GM21360 (cell line): Measurements from ENCODE around the gene PRKN.

Source experiments
- ATAC-seq: cut with Tn5 transposase; IDR thresholded peaks from one replicate; pipeline ENCODE4 v1.9.1; 2021; ENCODE audit warnings: mild to moderate bottlenecking, moderate library complexity; ENCODE audit not compliant: unreplicated experiment

Gene PRKN

DNA sequence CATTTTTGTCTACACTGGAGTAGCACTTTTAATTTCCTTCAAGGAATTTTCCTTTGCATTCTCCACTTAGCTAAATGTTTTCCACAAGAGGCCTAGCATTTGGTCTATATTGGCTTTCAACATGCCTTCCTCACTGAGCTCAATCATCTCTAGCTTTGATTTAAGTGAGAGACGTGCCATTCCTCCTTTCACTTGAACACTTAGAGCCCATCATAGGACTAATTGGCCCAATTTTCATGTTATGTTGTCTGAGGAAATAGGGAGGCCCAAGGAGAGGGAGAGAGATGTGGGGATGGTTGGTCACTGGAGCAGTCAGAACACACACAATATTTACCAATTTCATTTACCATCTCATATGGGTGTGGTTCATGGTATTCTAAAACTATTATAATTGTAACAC is 645.0 kb downstream of the PRKN start:
- no peak for ATAC-seq

DNA sequence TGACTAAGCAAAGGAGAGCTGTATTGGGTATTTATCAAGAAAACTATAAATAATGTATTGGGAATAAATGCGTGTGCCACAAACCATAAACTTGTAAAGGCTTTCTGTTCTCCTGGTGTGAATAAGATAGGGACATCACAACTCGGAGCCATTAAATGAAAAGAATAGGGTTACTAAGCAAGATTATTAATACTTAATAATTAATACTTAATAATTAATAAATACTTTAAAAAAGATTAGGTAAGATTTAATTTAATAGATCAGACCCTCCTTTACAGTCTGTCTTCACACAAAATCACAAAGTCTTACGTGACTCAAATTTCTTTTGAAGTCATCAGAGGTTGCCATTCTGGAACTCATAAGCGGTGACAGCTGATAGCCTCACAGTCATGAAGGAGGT is 648.9 kb downstream of the PRKN start:
- ATAC-seq, result no peak

DNA sequence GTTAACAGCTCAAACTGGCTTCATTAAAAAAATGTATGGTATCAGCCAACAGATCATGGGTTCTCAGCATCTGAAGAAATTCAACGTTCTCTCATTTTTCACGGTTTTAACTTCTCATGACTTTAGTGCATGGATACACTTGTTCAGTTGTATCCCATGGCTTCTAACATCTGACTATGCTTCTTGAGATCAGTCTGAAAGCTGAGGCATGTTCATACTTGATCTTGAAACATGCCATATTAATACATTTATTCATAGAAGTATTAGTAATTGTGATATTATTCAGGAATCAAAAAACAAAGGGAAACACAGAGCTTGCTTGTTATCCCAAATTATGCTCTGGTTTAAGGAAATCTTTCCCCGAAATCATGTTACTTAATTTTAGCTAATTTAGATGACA is 649.4 kb downstream of the PRKN start:
- ATAC-seq, result no peak

DNA sequence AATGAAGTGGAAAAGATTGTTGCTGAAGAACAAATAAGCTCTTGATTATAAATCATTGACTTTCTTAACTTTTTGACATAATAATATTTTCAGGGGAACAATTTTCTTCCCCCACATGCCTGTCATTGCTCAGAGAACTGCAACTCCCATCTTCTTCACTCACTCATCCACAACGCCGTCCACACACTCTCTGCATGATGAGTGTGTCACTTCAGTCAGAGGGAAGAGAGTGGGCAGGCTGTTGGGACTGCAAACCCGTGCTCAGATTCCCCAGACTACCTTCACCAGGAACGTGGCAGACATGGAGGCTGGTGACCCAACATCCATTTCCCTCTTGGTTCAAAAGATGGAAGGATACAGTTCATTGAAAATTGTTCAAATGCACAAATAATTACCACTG is 650.8 kb downstream of the PRKN start:
- no peak for ATAC-seq

DNA sequence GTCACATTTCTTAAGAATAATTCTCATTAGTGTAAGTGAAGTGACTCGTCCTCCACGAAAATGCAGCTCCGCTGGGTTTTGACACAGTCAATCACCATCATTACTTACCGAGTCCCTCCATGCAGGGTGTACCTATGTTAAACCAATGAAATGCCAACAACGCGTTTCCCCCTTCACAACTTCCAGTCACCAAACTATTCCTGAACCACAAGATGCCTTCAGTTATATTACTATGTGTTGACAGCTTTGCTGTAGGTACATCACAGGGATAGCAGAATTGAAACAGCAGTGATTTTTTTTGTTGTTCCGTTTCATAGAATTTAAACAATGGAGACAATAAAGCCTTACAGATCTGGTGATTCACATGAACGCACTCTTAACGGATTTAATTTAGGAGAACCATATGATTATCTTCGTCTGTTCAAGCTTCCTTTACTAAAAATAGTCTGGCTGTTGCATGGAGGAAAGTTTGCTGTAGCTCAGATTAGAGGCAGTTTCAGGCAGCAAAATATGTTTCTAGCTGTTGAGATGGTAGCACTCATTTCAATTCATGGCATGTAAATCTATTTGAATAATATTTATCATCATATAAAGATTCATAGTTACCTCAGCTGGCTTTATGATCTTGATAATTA is 652.8 kb downstream of the PRKN start:
- no peak for ATAC-seq

DNA sequence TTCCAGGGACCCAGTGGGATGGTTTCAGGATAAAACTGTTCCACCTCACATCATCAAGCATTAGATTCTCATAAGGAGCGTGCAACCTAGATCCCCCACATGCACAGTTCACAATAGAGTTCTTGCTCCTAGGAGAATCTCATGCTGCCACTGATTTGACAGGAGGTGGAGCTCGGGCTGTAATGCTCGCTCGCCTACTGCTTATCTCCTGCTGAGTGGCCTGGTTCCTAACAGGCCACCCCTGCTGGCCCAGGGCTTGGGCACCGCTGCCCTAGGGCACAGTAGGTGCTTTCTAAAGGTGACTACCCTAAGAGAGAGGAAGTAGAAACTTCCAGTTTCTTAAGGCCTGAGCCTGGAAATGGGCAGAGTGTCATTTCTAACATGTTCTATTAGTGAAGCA is 656.9 kb downstream of the PRKN start:
- no peak for ATAC-seq

DNA sequence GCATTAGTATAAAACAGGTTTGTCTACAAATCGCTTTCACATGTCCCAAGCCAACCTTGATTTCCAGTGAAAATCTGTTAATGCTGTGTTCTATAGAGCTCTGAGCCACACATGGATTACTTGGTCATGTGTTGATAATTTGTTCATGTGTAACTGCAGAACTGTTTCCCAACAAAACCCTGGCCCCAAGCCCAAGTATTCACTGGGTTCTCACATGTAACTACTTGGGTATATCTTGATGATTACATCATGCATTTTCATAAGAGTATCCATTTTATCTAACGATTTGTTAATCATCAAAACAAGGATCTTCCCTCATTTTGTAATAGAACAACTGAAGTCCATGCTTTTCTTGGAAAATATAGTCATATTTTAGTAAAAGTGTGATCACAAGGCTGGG is 657.6 kb downstream of the PRKN start:
- no peak for ATAC-seq

DNA sequence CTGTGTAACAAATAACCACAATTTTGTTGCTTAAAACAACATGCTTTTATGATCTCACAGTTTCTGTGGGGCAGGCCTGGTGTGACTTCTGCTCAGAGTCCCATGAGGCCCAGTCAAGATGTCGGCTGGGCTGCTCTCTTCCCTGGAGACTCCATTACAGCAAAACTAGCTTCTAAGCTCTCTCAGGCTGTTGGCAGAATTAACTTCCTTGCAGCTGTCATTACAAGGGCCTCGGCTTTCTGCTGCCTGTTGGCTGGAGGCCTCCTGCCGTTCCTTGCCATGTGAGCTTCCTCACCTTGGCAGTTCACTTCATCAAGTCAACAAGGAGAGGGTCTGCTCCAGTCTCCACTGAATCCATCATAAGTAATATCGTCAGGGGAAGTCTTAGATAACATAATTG is 659.2 kb downstream of the PRKN start:
- no peak for ATAC-seq

DNA sequence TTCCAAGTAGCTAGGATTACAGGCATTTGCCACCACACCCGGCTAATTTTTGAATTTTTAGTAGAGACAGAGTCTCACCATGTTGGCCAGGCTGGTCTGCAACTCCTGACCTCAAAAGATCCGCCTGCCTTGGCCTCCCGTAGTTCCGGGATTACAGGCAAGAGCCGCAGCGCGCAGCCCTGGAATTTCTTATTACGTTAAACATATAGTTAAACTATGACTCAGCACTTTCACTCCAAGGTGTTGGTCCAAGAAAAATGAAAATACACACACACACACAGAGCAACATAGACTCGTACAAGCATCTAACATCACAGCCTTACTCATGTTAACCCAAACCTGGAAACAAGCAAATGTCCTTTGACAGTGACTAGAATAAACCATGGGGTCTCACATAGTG is 663.9 kb downstream of the PRKN start:
- no peak for ATAC-seq

DNA sequence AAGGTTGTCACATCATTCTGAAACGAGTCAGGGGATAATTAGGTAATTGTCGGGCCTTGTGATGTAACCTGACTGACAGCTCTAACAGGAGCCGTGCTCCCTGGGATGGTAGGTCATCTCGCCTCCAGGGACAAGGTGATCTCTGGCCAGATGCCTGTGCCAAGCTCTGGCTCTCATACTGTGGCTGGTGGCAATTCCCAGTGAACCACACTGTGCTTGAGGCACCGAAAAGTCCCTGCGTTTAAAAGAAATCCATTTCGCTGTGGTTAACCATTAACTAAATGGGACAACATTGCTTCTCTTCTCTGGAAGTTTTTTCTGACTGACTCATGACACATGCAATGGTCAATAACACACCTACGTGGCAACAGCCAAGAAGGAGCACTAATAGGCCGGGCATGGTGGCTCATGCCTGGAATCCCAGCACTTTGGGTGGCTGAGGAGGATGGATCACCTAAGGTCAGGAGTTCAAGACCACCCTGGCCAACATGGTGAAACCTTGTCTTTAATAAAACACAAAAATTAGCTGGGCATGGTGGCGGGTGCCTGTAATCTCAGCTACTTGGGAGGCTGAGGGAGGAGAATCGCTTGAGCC is 669.2 kb downstream of the PRKN start:
- ATAC-seq, result no peak

DNA sequence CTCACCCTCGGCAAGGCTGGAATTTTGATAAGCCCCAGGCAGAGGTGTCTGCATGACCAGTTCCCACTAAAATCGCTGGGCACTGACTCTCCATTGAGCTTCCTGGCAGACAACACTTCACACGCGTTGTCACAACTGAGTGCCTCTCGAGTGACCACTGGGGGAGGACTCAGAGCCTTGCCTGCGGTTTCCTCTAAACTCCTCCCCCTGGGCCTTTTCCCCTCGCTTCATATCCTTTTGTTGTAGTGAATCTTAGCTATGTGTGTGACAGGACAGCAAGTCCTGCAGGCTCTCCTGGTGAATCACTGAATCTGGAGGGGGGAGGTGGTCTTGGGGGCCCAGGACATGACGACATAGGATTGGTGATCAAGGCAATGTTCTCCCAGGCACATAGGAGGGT is 670.8 kb downstream of the PRKN start:
- ATAC-seq, result no peak

DNA sequence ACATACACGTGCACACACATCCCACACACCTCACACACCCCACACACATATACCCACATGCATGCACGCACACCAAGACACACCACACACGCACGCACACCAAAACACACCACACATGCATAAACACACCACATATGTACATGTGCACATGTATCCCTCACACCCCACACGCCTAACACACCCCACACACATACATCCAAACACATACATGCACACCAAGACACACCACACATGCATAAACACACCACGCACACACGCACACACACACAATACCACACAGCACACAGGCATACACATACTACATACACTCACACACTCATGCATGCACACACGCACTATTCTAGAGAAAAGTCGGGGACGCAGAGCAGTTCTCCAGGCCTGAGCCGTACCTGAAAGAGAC is 671.5 kb downstream of the PRKN start:
- ATAC-seq, result no peak

DNA sequence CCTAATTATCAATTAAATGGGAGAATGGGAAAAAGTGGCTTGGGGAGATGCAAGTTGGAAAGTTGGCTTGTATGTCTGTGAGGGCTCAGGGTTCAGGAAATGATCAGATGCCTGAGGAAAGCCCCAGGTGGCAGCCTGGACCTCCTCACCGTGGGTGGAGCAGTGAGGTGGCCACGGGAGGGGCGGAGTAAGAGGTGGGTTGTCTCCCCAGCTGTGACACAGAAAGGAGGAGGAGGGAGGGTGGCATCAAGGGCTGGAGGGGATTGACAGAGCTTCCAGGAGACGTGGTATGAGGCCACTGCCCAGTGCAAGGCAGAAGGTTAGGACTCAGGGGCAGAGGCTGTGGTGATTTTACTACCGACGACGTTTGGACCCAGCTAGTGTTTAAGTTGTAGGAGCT is 672.2 kb downstream of the PRKN start:
- no peak for ATAC-seq

DNA sequence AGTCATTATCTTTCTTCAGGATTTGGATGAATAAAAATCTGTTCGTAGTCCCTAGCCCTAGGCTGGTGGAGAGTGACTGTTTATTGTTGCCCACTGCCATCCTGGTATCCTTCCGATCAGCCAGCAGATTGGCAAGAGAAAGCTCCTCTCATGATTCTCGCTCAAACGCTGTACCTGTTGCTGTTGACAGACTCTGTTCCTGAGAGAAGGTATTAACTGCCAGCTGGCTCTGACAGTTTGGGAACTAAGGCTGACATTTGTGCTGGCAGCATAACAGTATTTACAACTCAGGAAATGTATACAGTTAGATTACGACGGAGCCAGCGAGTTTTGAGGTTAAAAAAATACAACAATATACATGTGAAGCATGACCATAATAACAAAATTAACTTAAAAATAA is 674.5 kb downstream of the PRKN start:
- no peak for ATAC-seq

DNA sequence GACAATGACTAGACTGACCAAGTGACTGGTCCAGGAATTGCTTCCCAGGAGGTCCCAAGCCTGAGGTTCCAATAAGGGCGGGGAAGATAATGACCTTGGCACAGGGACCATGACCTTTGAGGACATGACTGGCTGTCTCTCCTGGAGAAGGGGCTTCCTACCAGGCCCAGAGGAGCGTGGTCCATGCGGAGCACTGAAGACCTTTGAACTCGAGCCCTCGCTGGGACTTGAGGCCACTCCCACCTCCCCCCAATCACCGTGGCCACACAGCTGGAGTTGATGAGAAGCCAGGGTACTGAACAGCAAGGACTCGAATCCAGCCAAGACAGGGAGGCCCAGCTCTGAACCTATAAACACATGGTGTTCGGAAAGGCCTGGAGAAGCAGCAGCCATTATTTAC is 677.0 kb downstream of the PRKN start:
- no peak for ATAC-seq

DNA sequence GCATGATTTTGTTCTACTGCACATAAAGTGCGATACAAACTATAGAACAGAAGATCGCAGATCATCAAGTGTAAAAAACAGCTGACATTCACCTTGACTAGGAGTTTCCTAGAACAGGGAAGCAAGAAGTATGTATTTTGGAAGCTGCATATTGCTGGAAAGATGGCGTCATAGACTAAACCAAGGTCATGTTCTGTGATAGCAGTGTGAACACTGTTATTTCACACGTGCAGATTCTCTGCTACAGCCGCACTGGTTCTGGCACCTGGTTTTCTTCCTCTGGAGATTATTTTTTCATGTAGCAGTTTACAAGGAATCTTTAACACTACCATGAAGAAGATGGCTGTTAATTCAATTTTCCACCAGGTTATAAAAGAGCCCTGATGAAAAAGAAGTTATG is 681.2 kb downstream of the PRKN start:
- no peak for ATAC-seq

DNA sequence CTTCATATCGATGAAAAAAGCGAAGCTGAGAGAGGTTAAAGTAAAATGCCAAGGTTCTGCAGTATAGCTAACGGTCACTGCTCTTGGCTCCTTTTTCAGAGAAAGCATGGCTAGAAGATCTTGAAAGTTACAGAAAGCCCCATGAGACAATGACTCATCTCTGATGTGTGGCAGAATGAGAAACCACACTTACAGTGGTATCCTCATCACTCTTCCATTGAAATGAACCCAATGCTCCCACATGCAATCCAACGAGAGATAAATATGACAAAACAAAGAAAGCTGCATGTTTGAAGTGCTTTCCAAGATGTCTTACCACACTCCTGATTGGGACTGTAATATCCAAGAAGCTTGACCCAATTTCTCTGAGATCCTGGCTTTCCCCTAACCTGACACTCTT is 694.9 kb downstream of the PRKN start:
- ATAC-seq, result no peak

DNA sequence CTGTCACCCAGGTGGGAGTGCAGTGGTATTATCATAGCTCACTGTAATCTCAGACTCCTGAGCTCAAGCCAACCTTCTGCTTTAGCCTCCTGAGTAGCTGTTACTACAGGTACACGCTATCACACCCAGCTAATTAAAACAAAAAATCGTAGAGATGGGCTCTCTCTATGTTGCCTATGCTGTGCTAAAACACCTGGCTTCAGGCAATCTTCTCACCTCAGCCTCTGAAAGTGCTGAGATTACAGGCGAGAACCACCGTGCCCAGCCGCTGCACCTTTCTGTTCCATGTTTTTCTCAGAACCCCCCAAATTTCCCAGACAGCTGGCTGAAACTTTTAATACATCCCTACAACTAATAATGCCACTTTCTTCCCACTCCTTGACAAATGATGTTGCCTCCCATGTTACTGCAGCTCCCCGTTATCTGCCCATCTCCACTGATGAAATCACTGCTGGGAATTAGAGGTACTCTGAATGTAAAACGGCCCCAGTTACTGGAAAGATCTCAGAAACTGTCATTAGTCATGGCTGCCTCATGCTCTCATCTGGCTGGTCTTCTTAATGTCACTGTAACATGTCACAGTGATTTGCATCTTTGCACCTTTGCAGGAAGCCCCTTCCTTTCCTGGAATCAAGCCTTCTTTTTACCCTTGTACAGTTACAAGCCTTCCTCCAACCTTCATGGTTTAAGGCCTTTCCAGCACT is 697.5 kb downstream of the PRKN start:
- no peak for ATAC-seq

DNA sequence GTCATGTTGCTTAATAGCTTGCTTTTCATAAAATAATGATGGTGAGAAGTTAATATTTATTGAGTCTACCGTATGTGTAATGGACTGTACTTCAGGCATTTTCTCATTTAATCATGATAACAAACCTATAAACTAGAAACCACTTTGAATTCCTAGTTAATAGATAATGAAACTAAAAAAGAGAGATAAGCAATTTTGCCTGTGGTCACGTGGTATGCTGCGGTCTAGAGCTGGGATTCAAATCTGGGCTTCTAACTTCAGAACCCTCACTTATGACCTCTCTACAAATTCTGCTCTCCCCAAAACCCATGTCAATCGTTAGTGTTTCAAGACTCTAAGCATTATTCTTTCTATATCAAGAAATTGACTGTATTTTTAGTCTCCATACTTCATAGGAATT is 700.7 kb downstream of the PRKN start:
- ATAC-seq, result no peak

DNA sequence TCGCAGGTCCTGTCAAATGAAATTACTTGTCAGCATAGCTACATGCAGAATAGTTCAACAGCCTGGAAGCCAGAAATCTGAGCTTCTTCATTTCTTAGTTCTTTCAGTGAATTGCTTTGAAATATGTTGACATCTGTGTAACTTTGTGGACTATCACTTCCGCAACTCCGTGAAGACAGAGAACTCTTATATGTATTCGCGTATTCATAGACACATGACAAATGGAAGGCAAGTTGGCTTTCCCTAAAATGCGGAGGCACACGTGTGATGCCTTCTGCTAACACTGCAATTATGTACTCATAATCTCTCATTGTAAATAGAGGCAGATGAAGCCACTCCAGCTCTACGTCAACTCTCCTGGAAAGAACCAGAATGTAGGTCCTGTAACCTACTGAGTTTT is 701.5 kb downstream of the PRKN start:
- ATAC-seq, result no peak

DNA sequence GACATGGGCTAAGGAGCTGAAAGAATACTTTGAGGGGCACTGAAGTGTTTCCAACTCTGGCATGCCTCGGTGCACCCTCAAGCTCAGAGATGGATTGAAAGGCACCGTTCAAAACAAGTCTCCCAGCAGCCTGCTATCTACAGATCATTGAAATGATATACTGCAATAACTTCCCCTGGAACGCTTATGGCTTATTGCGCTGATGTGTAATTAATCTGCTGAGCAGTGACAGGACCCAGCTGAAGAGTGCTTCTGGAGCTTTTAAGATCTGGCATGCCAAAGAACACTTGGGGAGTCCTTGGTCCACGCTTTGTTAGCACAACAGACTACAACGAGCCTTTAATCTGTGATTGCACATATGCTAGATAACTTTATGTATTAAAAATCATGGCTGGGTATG is 708.2 kb downstream of the PRKN start:
- ATAC-seq, result no peak

DNA sequence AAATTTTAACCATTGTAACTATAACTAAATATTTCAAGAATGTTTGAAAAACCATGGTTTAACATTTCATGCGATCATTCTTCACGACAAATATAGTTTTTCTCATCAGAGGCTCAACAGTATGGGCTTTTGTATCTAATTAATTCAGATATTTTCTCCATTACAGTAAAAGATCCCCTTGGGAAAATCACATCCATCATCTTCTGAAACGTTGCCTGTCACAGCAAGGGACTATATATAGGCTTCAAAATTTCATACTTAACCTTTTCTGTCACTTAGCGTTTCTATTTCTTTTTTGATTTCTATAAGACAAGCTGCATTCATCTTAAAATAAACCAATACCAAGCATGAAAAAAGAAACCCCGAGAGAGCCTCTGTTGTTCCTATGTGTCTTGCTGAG is 710.0 kb downstream of the PRKN start:
- no peak for ATAC-seq
